B cell (primary cell): ENCODE results near the gene ACOD1. TPM values are rescaled to one million over a fixed set of nuclear protein-coding genes. Genes with fewer than 3 reads are reported as not detected.

Experiments
- ATAC-seq: fragments of 200-7000 bp; cut with Tn5 transposase; one replicate; pipeline ENCODE4 v1.10.0; 2021; ENCODE audit warnings: low read depth, mild to moderate bottlenecking, moderate number of reproducible peaks, moderate library complexity
- CTCF ChIA-PET: fragments of 350-600 bp; sonication (Branson Sonifier 250); formaldehyde crosslinking; loops from one replicate; lab custom pipeline; 2021; ENCODE audit warnings: antibody characterized with exemption, inconsistent platforms; lab: Charles Lee
- POLR2A ChIA-PET: fragments of 350-600 bp; sonication (Branson Sonifier 250); formaldehyde crosslinking; loops from one replicate; lab custom pipeline; 2021; ENCODE audit warnings: antibody characterized with exemption; lab: Charles Lee
- DNase-seq: peaks from one replicate; pipeline ENCODE4 v3.0.0; 2013
- H2AFZ ChIP-seq: 2 replicates; pipeline ENCODE4 v1.6.1; 2012; ENCODE audit warnings: mild to moderate bottlenecking, low read depth, low read length; ENCODE audit not compliant: insufficient read depth, poor library complexity, severe bottlenecking
- H3K27ac ChIP-seq, 2 donors: 1 replicate in 1 of 2; 2 replicates in 1 of 2; pipeline ENCODE4 v1.5.1; 2012 to 2013; ENCODE audit warnings: low read length in 2 of 2, mild to moderate bottlenecking in 2 of 2, moderate library complexity in 1 of 2
- H3K27me3 ChIP-seq, 4 experiments: fragments of 200-600 bp in 1 of 4; sonication (generic) in 1 of 4; replicated peaks in 1 of 4; 1 replicate in 2 of 4; 2 replicates in 2 of 4; pipeline versions ENCODE4 v1.6.1 to v1.7.0; 2013 to 2016; ENCODE audit warnings: low read length in 3 of 4, mild to moderate bottlenecking in 2 of 4, mixed read lengths in 1 of 4, moderate library complexity in 1 of 4; ENCODE audit not compliant: insufficient read depth in 4 of 4, control insufficient read depth in 3 of 4; ENCODE audit errors: control extremely low read depth in 1 of 4
- H3K36me3 ChIP-seq, 2 experiments: replicated peaks in 1 of 2; 1 replicate in 1 of 2; 2 replicates in 1 of 2; pipeline versions ENCODE4 v1.6.1 to v1.7.1; 2013; ENCODE audit warnings: low read length in 1 of 2; ENCODE audit not compliant: insufficient read depth in 2 of 2, control insufficient read depth in 1 of 2; ENCODE audit errors: control extremely low read depth in 1 of 2, extremely low read depth in 1 of 2
- H3K4me1 ChIP-seq, 2 donors: fragments of 200-600 bp in 1 of 2; sonication (generic) in 1 of 2; 1 replicate in 1 of 2; 2 replicates in 1 of 2; pipeline versions ENCODE4 v1.5.1 to v1.6.1; 2013 to 2017; ENCODE audit warnings: low read length in 2 of 2; ENCODE audit not compliant: control insufficient read depth in 2 of 2, insufficient read depth in 2 of 2
- H3K4me2 ChIP-seq: replicated peaks from 2 replicates; pipeline ENCODE3; 2012; ENCODE audit warnings: mild to moderate bottlenecking, low read depth, low read length; ENCODE audit not compliant: poor library complexity, severe bottlenecking
- H3K4me3 ChIP-seq, 5 experiments: fragments of 200-600 bp in 1 of 5; sonication (generic) in 1 of 5; 1 replicate in 3 of 5; 2 replicates in 2 of 5; pipeline versions ENCODE4 v1.5.1 to v1.7.0; 2011 to 2016; ENCODE audit warnings: low read length in 4 of 5, mild to moderate bottlenecking in 4 of 5, low read depth in 2 of 5, control low read depth in 1 of 5, moderate library complexity in 1 of 5; ENCODE audit not compliant: insufficient read depth in 1 of 5; ENCODE audit errors: control extremely low read depth in 1 of 5, extremely low read depth in 1 of 5
- H3K79me2 ChIP-seq: fragments of 200-600 bp; sonication (generic); one replicate; pipeline ENCODE4 v1.6.0; 2016; ENCODE audit warnings: low read length; ENCODE audit not compliant: control insufficient read depth, insufficient read depth
- H3K9ac ChIP-seq: fragments of 200-600 bp; sonication (generic); 2 replicates; pipeline ENCODE4 v1.6.1; 2017; ENCODE audit warnings: mild to moderate bottlenecking, low read length, moderate library complexity
- H3K9me3 ChIP-seq, 3 donors: one replicate each; pipeline versions ENCODE4 v1.6.1 to v1.7.1; 2013; ENCODE audit warnings: low read length in 2 of 3; ENCODE audit not compliant: control insufficient read depth in 2 of 3, insufficient read depth in 1 of 3; ENCODE audit errors: control extremely low read depth in 1 of 3
- H4K20me1 ChIP-seq: 2 replicates; pipeline ENCODE4 v1.6.0; 2012; ENCODE audit warnings: mild to moderate bottlenecking, low read length; ENCODE audit not compliant: insufficient read depth, control insufficient read depth, poor library complexity, severe bottlenecking
- H3K27ac Mint-ChIP-seq: one replicate; pipeline ENCODE4 v1.8.0; 2021; ENCODE audit warnings: mixed read lengths
- H3K27me3 Mint-ChIP-seq: one replicate; pipeline ENCODE4 v1.8.0; 2021; ENCODE audit warnings: mixed read lengths
- H3K4me1 Mint-ChIP-seq: one replicate; pipeline ENCODE4 v1.8.0; 2021; ENCODE audit warnings: mixed read lengths
- H3K4me3 Mint-ChIP-seq: one replicate; pipeline ENCODE4 v1.8.0; 2021; ENCODE audit warnings: mixed read lengths
- H3K9me3 Mint-ChIP-seq: one replicate; pipeline ENCODE4 v1.8.0; 2022; ENCODE audit warnings: mixed read lengths; ENCODE audit not compliant: insufficient read depth
- EZH2 ChIP-seq: IDR thresholded peaks from 2 replicates; pipeline ENCODE4 v1.6.1; 2012; ENCODE audit warnings: borderline replicate concordance, low read depth, mild to moderate bottlenecking, moderate library complexity, low read length; ENCODE audit not compliant: insufficient read depth, poor library complexity, severe bottlenecking
- WGBS: methylation state at CpG from one replicate; pipeline ENCODE4 v1.1.5; 2013; ENCODE audit warnings: missing lambda C conversion rate; ENCODE audit not compliant: insufficient coverage; 5-methylcytosine and 5-hydroxymethylcytosine counted together
- intact Hi-C: fragments of 100-400 bp; cut with micrococcal nuclease; formaldehyde crosslinking; loops from one replicate; pipeline ENCODE4 v1.10.0; 2022
- polyA plus RNA-seq: library from polyadenylated mRNA; depleted of rRNA; stranded (reverse); fragments of >200 nt; gene quantifications from 2 replicates; pipeline ENCODE4 v1.2.3, GENCODE V29; 2012
- total RNA-seq, 2 donors: library from RNA; stranded (reverse); fragments of 120-200 nt in 1 of 2; gene quantifications; 1 replicate in 1 of 2; 2 replicates in 1 of 2; pipeline versions ENCODE4 v1.2.3 to v1.2.4, GENCODE V29; 2013 to 2022
- TF ChIP-seq, protein P1 (sequence below): fragments of 200-600 bp; IDR thresholded peaks from one replicate; pipeline ENCODE4 v1.8.0; 2022; ENCODE audit warnings: antibody characterized with exemption, mild to moderate bottlenecking

Gene ACOD1
- total and polyA plus RNA-seq, 2 donors (not counting 1 experiment from before 2014, with no cell fraction given), result not detected

DNA sequence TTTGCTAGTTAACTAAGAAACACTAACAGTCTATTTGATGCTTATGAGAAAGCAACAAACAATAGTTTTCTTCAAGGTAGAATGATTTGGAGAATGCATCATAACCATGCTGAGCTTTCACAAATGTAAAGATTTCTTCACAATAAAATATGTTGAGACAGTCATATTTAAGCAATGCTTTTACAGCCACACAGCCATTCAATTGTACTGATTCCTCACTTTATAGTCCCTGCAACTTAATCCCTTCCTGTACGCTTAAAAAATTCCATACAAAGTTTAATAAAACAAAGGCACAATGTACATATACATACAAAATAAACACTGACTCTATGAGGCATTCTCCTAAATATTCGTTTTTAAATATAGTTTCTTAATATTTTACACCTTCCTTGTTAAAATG is 4.7 kb upstream of the ACOD1 start:
- ChIA-PET POLR2A (no interaction called here), CTCF (interaction anchor here (0.6 kb wide), 1 partner anchor 72 kb away, joined by 3 read pairs; no protein-coding TSS in a partner anchor)
- peaks cover 0 to 5% of the 10 kb centered on the region in 2 donors for H3K4me1 ChIP-seq
- TF ChIP-seq EZH2, result no peak
- TF ChIP-seq, protein P1, sequence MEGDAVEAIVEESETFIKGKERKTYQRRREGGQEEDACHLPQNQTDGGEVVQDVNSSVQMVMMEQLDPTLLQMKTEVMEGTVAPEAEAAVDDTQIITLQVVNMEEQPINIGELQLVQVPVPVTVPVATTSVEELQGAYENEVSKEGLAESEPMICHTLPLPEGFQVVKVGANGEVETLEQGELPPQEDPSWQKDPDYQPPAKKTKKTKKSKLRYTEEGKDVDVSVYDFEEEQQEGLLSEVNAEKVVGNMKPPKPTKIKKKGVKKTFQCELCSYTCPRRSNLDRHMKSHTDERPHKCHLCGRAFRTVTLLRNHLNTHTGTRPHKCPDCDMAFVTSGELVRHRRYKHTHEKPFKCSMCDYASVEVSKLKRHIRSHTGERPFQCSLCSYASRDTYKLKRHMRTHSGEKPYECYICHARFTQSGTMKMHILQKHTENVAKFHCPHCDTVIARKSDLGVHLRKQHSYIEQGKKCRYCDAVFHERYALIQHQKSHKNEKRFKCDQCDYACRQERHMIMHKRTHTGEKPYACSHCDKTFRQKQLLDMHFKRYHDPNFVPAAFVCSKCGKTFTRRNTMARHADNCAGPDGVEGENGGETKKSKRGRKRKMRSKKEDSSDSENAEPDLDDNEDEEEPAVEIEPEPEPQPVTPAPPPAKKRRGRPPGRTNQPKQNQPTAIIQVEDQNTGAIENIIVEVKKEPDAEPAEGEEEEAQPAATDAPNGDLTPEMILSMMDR, result no peak
- intact Hi-C loops, result no loop called here
- H3K79me2 ChIP-seq, result no peaks in the 10 kb centered on the region
- no CpG with 5 or more reads among the region's 2 CpGs for WGBS
- ATAC-seq, result no peak
- no peaks in the 10 kb centered on the region for H3K36me3 ChIP-seq
- H3K4me1 Mint-ChIP-seq, result peaks cover 8% of the 10 kb centered on the region
- H2AFZ ChIP-seq, result no peak overlapping the region
- no peak overlapping the region for H3K4me3 ChIP-seq
- no peaks in the 10 kb centered on the region for H4K20me1 ChIP-seq
- H3K27me3 Mint-ChIP-seq, result no peaks in the 10 kb centered on the region
- H3K27me3 ChIP-seq, result no peaks in the 10 kb centered on the region
- no peak overlapping the region for H3K9ac ChIP-seq
- no peak for DNase-seq
- H3K4me2 ChIP-seq, result no peak overlapping the region
- no peak overlapping the region for H3K27ac Mint-ChIP-seq
- no peak overlapping the region for H3K4me3 Mint-ChIP-seq
- no peaks in the 10 kb centered on the region for H3K9me3 Mint-ChIP-seq
- H3K27ac ChIP-seq, result no peak overlapping the region
- H3K9me3 ChIP-seq, result peaks cover 0 to 2% (median 0%) of the 10 kb centered on the region in 3 donors

GRCh38 chr13:76944456-76944855 is 3.9 kb upstream of the ACOD1 start:
- ATAC-seq (no peak), DNase-seq (no peak)
- CTCF ChIA-PET, result no interaction called here
- no peaks in the 10 kb centered on the region for H3K36me3 ChIP-seq
- no peak overlapping the region for H2AFZ ChIP-seq
- H4K20me1 ChIP-seq, result no peaks in the 10 kb centered on the region
- no peak overlapping the region for H3K27ac ChIP-seq
- peaks cover 8% of the 10 kb centered on the region for H3K4me1 Mint-ChIP-seq
- peaks cover 0 to 5% of the 10 kb centered on the region in 2 donors for H3K4me1 ChIP-seq
- no peak overlapping the region for H3K4me3 ChIP-seq
- POLR2A ChIA-PET, result no interaction called here
- H3K9ac ChIP-seq, result no peak overlapping the region
- no peaks in the 10 kb centered on the region for H3K9me3 Mint-ChIP-seq
- H3K79me2 ChIP-seq, result no peaks in the 10 kb centered on the region
- no CpG with 5 or more reads among the region's 4 CpGs for WGBS
- H3K4me3 Mint-ChIP-seq, result no peak overlapping the region
- H3K27ac Mint-ChIP-seq, result no peak overlapping the region
- H3K27me3 ChIP-seq, result no peaks in the 10 kb centered on the region
- H3K4me2 ChIP-seq, result no peak overlapping the region
- intact Hi-C loops, result no loop called here
- TF ChIP-seq, protein P1, result no peak
- no peak for TF ChIP-seq EZH2
- H3K9me3 ChIP-seq, result peaks cover 0 to 2% (median 0%) of the 10 kb centered on the region in 3 donors
- no peaks in the 10 kb centered on the region for H3K27me3 Mint-ChIP-seq
